HAP-1 (cell line): ENCODE measurements around the gene SEMA3E.
A peak's percentile ranks its signal among the peaks of the same experiment; 100 is the strongest.
"Not testable (repeated sequence)": the region's sequence is repeated elsewhere in the genome, so short reads cannot be mapped to it uniquely, and the experiment has no call there.

ENCODE experiments used
- DNase-seq, 2 experiments: peaks; one replicate each; pipeline ENCODE4 v3.0.0-alpha.2; 2016 to 2020; ENCODE audit warnings: low spot score in 2 of 2
- H3K27me3 ChIP-seq: fragments of 250-450 bp; sonication (Bioruptor Pico); 2 replicates; pipeline ENCODE4 v1.5.1; 2020; ENCODE audit warnings: low read depth, mild to moderate bottlenecking, moderate library complexity
- H3K36me3 ChIP-seq: fragments of 250-450 bp; sonication (Bioruptor Pico); replicated peaks from 2 replicates; pipeline ENCODE4 v1.5.1; 2020; ENCODE audit warnings: mild to moderate bottlenecking
- H3K4me1 ChIP-seq: fragments of 250-450 bp; sonication (Bioruptor Pico); 2 replicates; pipeline ENCODE4 v1.5.1; 2020; ENCODE audit warnings: mild to moderate bottlenecking
- H3K4me3 ChIP-seq: fragments of 250-450 bp; sonication (Bioruptor Pico); 2 replicates; pipeline ENCODE4 v1.5.1; 2020; ENCODE audit warnings: mild to moderate bottlenecking, moderate library complexity
- H3K9me3 ChIP-seq: fragments of 250-450 bp; sonication (Bioruptor Pico); 2 replicates; pipeline ENCODE4 v1.5.1; 2020; ENCODE audit warnings: mild to moderate bottlenecking, moderate library complexity
- in situ Hi-C: fragments of 300-500 bp; cut with MboI; formaldehyde crosslinking; loops from 3 replicates; pipeline ENCODE4 v1.14.3; 2020; ENCODE audit warnings: low sequenced_read_pairs, inconsistent platforms, mixed read lengths

SEMA3E gene

DNA sequence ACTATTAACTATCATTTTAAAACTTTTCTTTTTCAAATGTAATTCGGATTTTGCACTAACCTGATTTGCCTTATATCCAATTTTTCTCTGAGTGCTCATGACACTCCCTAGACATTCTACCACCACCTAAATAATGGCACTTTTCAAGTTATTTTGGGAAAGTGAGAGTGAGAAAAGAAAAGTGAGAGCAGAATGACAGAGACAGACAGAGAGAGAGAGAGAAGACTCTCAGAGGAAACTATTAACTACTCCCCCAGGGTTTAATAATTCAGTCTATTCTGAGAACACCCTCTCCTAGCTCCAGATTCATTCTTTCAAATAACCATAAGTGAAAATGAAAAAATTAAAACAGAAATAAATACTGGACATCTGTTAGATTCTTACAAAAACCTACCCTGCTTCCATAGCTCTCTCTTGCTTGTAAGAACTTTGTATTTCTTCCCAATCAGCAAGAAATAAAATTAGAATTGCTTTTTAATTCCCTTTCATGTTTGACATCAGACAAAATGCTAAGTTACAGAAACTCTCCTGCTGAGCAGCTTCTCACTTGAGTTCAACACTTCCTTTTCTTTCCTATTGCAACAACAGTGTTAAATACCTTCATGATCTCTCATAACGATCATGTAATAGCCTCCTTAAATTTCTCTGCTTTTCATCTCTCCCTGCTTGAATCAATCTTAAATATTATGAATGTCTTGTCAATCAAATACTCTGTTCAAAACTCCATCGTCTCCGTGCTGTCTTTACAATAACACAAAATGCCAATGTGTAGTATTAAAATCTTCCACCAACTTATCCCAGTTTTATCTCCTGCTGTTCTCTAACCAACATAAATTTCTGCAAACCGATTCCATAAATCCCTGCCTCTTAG lies 191.7 kb downstream of the SEMA3E start:
- Histone ChIP-seq H3K27me3 (no peaks in the 10 kb centered on the region), H3K4me1 (peaks cover 53% of the 10 kb centered on the region), H3K4me3 (peak overlapping the region; percentile 11), H3K9me3 (no peaks in the 10 kb centered on the region), H3K36me3 (no peaks in the 10 kb centered on the region; the same call in 1 of the 2 replicates)
- no peak for DNase-seq
- in situ Hi-C loops, result no loop called here

DNA sequence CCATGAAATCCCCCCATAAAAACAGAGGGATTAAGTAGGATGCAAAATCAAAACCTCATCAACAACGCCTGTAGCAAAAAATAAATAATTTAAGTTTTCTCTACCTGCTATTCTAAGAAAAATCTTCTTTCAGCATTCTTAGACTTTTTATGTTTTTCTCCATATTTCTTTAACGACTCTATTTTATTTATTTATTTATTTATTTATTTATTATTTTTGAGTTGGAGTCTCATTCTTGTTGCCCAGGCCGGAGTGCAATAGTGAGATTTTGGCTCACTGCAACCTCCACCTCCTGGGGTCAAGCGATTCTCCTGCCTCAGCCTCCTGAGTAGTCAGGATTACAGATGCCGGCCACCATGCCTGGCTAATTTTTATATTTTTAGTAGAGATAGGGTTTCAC lies 192.5 kb downstream of the SEMA3E start:
- no peaks in the 10 kb centered on the region for H3K27me3 ChIP-seq
- no peak for DNase-seq
- H3K4me3 ChIP-seq, result no peak overlapping the region; the same call in 1 of the 2 replicates
- no peaks in the 10 kb centered on the region; the same call in 1 of the 2 replicates for H3K36me3 ChIP-seq
- H3K4me1 ChIP-seq, result peaks cover 62% of the 10 kb centered on the region
- no peaks in the 10 kb centered on the region for H3K9me3 ChIP-seq
- in situ Hi-C loops, result no loop called here

DNA sequence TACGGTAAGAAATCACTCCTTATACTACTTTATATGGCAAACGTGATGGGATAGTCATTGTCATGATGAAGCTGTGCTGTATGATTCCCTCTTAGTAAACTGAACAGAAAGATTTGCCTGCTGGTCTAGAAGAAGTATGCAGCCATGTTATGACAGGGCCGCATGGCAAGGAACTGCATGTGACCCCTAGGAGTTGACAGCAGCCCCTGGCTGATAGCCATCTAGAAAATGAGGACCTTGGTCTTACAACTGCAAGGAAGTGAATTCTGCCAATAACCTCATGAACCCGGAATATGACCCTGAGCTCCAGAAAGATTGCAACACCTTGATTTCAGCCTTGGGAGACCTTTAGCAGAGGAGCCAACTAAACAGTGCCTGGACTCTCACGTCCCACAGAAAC lies 193.3 kb downstream of the SEMA3E start:
- Histone ChIP-seq H3K4me1 (peaks cover 70% of the 10 kb centered on the region), H3K4me3 (no peak overlapping the region; the same call in 1 of the 2 replicates), H3K9me3 (no peaks in the 10 kb centered on the region), H3K27me3 (no peaks in the 10 kb centered on the region), H3K36me3 (no peaks in the 10 kb centered on the region; the same call in 1 of the 2 replicates)
- in situ Hi-C loops, result no loop called here
- DNase-seq, result no peak

DNA sequence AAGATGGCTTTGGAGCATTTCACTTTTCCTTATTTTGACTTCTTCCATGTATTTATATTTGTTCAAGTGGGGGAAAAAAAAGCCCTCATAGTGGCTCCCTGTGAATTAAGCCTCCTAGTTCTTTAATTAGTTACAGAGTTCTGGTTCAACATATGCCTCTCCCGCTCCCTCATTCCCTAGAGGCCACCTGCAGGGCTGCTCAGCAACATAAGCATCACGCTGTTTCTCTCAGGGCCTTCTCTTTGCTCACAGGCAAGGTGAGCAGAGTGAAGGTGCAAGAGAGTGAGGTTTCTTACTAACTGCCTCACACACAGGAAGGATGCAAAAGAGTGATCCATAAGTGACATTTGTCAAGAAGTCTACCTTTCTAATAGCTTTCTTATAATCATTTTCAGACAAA lies 196.7 kb downstream of the SEMA3E start:
- Histone ChIP-seq H3K36me3 (no peaks in the 10 kb centered on the region; the same call in 1 of the 2 replicates), H3K4me1 (peaks cover 89% of the 10 kb centered on the region), H3K4me3 (no peak overlapping the region), H3K9me3 (no peaks in the 10 kb centered on the region), H3K27me3 (no peaks in the 10 kb centered on the region)
- peak; percentile 49 to 56 for DNase-seq
- in situ Hi-C loops, result no loop called here

DNA sequence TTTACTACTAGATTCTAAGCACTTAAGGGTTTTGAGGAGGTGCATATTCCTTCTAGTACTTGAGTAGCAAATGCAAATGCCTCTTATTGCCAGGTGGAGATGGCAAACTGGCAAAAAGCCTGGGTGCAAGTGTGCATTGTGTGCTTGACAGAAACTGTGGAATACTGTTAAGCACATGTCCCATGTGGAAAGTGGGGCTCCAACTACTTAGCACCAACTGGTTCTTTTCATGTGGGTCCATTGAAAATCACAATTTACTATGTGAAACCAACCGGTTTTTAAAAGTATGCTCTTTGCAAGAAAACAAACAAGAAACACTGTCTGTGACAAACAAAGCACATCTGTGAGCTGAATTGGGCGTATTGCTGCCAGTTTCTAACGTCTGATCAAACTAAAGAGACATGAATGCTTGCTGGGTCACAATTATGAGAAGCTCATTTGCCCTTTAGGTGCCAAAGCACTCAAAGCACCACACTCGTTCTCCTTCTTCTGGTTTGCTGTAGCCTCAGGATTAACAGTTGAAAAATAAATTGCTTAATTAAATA lies 197.4 kb downstream of the SEMA3E start:
- Histone ChIP-seq H3K36me3 (no peaks in the 10 kb centered on the region; the same call in 1 of the 2 replicates), H3K4me3 (no peak overlapping the region), H3K27me3 (no peaks in the 10 kb centered on the region), H3K9me3 (no peaks in the 10 kb centered on the region), H3K4me1 (peaks cover 89% of the 10 kb centered on the region)
- in situ Hi-C loops, result no loop called here
- DNase-seq, result no peak

DNA sequence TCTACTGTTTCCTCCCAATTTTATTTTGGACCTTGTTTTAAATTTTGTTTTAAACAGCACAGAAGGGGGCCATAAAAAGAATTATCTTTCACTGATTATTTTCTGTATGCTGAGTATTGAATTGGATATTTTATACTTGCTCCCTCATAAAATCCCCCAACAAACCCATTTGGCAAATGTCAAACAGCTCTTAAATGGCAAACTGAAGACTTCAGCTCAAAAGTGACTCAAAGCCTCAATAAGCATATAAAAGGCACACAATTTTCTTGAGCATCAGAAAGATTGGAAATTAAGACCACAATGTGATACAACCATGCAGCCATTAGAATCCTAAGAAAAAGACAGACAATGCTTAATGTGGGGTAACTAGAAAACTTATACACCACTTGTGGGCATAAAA lies 199.2 kb downstream of the SEMA3E start:
- no peaks in the 10 kb centered on the region for H3K36me3 ChIP-seq
- H3K27me3 ChIP-seq, result no peaks in the 10 kb centered on the region
- peak in 1 of 2 experiments; percentile 90 for DNase-seq
- peaks cover 85% of the 10 kb centered on the region for H3K4me1 ChIP-seq
- in situ Hi-C loops, result no loop called here
- H3K4me3 ChIP-seq, result no peak overlapping the region
- H3K9me3 ChIP-seq, result no peaks in the 10 kb centered on the region

DNA sequence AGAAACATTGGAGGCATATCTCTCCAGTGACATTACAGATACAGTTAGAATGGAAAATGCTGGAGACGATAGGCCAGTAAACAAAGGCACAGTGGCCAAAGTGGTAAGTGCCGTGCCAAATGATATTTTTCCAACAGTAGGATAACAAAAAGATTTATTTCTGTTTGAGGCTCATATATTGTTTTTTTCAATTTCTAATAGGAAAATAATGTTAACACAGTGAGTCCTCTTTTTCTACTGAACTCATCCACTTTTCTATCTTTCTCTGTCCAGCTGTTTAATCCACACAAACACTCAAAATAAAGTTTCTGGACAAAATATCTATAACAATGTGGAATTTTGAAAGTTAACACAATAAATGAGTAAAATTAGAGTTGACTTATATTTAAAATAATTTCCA lies 201.3 kb downstream of the SEMA3E start:
- Histone ChIP-seq H3K4me3 (no peak overlapping the region), H3K4me1 (peaks cover 89% of the 10 kb centered on the region), H3K36me3 (no peaks in the 10 kb centered on the region), H3K9me3 (no peaks in the 10 kb centered on the region), H3K27me3 (no peaks in the 10 kb centered on the region)
- in situ Hi-C loops, result no loop called here
- no peak for DNase-seq

DNA sequence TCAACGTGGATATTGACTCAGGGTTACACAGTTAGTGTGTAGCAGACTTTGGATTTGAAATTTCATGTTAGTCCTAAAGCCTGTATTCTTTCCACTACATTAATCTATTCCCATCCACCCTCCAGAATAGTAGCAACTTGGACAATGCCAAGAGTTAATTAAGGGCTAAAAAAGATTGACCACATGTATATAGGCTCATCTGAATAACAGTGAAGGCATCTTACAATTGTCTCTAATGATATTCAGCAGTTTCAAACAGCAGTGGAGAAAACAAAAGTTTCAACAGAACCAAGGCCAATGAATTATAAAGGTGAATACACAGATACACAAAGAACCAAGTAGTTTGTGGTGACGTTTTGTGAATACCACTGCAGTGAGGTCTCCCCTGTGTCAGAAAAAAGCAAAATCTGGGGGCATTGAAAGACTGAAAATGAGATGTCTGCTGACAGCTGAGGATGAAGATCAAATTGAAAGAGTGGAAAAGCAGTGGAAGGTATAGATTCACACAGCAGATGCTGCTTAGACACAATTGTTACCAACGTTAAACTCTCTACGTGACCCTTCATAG lies 202.8 kb downstream of the SEMA3E start:
- no peaks in the 10 kb centered on the region for H3K9me3 ChIP-seq
- in situ Hi-C loops, result no loop called here
- H3K4me3 ChIP-seq, result no peak overlapping the region
- H3K27me3 ChIP-seq, result no peaks in the 10 kb centered on the region
- no peaks in the 10 kb centered on the region for H3K36me3 ChIP-seq
- peaks cover 85% of the 10 kb centered on the region for H3K4me1 ChIP-seq
- peak; percentile 71 to 99 for DNase-seq

DNA sequence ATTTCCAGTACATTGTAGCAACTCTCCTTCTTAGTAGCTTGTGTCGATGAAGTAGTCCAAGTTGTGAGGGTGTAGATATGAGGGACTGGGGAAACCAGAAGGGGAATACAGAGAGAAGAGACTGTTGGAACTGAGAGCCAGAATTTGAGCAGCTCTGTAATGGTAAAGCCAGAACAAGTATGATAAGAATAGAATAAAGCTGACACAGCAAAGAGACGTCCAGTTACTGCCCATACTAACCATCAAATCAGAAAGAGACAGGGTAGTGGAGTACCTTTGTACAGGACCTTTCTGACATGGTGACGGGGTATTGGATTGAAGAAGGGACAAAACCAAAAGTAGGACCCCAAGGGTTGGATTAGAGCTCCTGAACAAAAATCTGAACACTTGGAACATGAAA lies 206.0 kb downstream of the SEMA3E start:
- DNase-seq, result no peak
- Histone ChIP-seq H3K9me3 (no peaks in the 10 kb centered on the region), H3K36me3 (no peaks in the 10 kb centered on the region), H3K4me1 (peaks cover 80% of the 10 kb centered on the region), H3K27me3 (no peaks in the 10 kb centered on the region), H3K4me3 (no peak overlapping the region)
- in situ Hi-C loops, result no loop called here

DNA sequence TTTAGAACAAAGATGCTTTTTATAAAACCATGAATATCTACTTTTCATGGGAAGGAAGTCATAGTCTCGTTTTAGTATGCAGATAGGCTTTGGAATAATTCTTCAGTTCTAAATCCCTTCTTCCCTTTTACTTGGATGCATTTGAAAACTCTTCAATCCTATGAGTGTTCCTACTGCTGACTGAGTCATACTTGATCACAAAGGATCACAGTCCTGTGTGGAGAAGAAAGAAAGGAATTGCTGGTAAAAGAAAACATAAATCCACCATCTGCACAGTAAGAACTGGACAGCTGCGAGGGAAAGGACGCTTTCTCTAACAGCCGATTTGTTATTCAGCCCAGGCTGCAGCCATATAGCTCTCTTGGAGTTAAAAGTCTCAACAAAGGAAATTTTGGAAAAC lies 209.9 kb downstream of the SEMA3E start:
- in situ Hi-C loops, result no loop called here
- H3K27me3 ChIP-seq, result no peaks in the 10 kb centered on the region
- DNase-seq, result peak; percentile 72 to 96
- H3K4me1 ChIP-seq, result peaks cover 48% of the 10 kb centered on the region
- no peak overlapping the region for H3K4me3 ChIP-seq
- H3K36me3 ChIP-seq, result no peaks in the 10 kb centered on the region
- H3K9me3 ChIP-seq, result no peaks in the 10 kb centered on the region

DNA sequence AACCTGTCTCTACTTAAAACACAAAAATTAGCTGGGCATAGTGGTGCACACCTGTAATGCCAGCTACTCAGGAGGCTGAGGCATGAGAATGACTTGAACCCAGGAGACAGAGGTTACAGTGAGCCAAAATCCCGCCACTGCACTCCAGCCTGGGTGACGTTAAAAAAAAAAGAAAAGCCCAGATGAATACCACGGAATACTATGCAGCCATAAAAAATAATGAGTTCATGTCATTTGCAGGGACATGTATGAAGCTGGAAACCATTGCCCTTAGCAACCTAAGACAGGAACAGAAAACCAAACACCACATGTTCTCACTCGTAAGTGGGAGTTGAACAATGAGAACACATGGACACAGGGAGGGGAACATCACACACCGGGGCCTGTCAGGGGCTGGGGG lies 218.7 kb downstream of the SEMA3E start:
- H3K27me3 ChIP-seq, in situ Hi-C loops, H3K4me3 ChIP-seq, H3K9me3 ChIP-seq, DNase-seq, H3K36me3 ChIP-seq: not testable (repeated sequence)
- H3K4me1 ChIP-seq, result peaks cover 18% of the 10 kb centered on the region

DNA sequence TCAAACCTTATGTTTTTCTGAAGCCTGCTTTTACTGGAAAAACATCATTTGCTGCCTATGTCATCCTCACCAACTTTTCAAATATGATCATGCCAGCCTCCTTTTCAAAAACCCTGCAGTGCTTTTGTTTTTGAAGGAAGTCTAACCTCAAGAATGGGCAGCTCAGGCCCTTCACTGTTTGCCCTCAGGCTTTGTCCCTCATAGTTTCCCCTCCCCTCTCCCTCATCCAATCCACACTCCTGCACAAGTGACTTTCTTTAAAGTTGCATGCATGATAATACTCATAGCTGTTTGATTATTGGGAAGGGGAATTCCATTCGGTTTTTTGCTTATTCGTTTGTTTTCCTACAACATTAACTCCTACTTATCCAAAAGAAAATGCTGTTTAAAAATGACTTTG lies 219.4 kb downstream of the SEMA3E start:
- Histone ChIP-seq H3K4me3 (no peak overlapping the region), H3K4me1 (peaks cover 19% of the 10 kb centered on the region), H3K36me3 (no peaks in the 10 kb centered on the region), H3K27me3 (no peaks in the 10 kb centered on the region), H3K9me3 (no peaks in the 10 kb centered on the region)
- in situ Hi-C loops, result no loop called here
- DNase-seq, result peak; percentile 78 to 90

DNA sequence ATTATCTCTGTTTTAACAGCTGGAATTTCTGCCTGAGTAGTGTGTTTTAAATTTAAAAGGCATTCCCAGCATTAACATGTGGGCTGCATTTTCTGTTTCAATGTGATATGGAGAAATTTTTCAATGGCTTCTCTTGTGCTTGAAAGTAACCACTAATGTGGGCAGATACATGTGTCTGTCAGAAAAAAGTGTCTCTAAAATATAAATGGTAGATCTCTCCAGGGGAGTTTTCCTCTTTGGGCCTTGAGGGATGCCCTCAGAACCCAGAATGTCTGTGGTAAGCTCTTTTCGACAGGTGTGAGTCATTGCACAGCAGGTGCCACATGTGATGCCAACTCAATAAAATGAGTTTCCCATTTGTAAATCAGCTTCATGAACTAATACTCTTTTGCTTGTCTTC lies 221.1 kb downstream of the SEMA3E start:
- in situ Hi-C loops, result no loop called here
- Histone ChIP-seq H3K36me3 (no peaks in the 10 kb centered on the region), H3K4me3 (no peak overlapping the region)

DNA sequence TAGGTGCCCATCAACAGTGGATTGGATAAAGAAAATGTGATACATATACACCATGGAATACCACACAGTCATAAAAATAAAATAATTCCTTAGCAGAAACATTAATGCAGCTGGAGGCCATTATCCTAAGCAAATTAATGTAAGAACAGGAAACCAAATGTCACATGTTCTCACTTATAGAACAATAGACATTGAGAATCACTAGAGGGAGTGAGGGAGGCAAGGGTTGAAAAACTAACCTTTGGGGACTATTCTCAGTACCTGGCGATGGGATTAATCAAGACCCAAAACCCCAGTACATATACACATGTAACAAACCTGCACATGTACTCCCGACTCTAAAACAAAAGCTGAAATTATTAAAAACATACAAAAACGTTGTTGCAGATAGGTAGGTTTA lies 222.6 kb downstream of the SEMA3E start:
- Histone ChIP-seq H3K36me3 (no peaks in the 10 kb centered on the region), H3K4me1 (peaks cover 26% of the 10 kb centered on the region), H3K9me3 (no peaks in the 10 kb centered on the region), H3K27me3 (no peaks in the 10 kb centered on the region), H3K4me3 (no peak overlapping the region)
- no peak for DNase-seq
- in situ Hi-C loops, result no loop called here

More for the DNA sequence above, 221.1 kb downstream of the SEMA3E start:
- no peak for DNase-seq
- H3K27me3 ChIP-seq, result no peaks in the 10 kb centered on the region
- H3K9me3 ChIP-seq, result no peaks in the 10 kb centered on the region
- peaks cover 26% of the 10 kb centered on the region for H3K4me1 ChIP-seq
